Neutrophil (primary cell): ENCODE results near the gene OOEP.

Experiments used
- H3K27ac ChIP-seq: fragments of 200-600 bp; sonication (generic); 2 replicates; pipeline ENCODE4 v1.5.1; 2016; ENCODE audit warnings: mild to moderate bottlenecking, moderate library complexity
- H3K27me3 ChIP-seq: fragments of 200-600 bp; sonication (generic); 2 replicates; pipeline ENCODE4 v1.6.0; 2016; ENCODE audit warnings: mild to moderate bottlenecking
- H3K36me3 ChIP-seq: fragments of 200-600 bp; sonication (generic); 2 replicates; pipeline ENCODE4 v1.5.1; 2017
- H3K4me1 ChIP-seq, 2 experiments: fragments of 200-600 bp in 1 of 2; sonication (generic) in 1 of 2; 1 replicate in 1 of 2; 2 replicates in 1 of 2; pipeline versions ENCODE4 v1.5.1 to v1.6.1; 2013 to 2016; ENCODE audit warnings: low read depth in 1 of 2, low read length in 1 of 2, mild to moderate bottlenecking in 1 of 2, moderate library complexity in 1 of 2; ENCODE audit not compliant: control insufficient read depth in 1 of 2, insufficient read depth in 1 of 2
- H3K4me3 ChIP-seq, 2 experiments: fragments of 200-600 bp in 1 of 2; sonication (generic) in 1 of 2; 1 replicate in 1 of 2; 2 replicates in 1 of 2; pipeline ENCODE4 v1.5.1; 2013 to 2016; ENCODE audit warnings: low read depth in 1 of 2, low read length in 1 of 2, mild to moderate bottlenecking in 1 of 2, moderate library complexity in 1 of 2
- H3K9me3 ChIP-seq: fragments of 200-600 bp; sonication (generic); 2 replicates; pipeline ENCODE4 v1.5.1; 2016
- CTCF ChIP-seq: fragments of 200-600 bp; sonication (generic); IDR thresholded peaks from 2 replicates; pipeline ENCODE4 v1.5.1; 2016; ENCODE audit warnings: antibody characterized with exemption

Gene OOEP

GRCh38 chr6:73364121-73364520, 5.6 kb downstream of the OOEP start:
- no peak for TF ChIP-seq CTCF
- Histone ChIP-seq H3K9me3 (no peaks in the 10 kb centered on the region), H3K4me1 (no peaks in the 10 kb centered on the region), H3K27ac (no peak overlapping the region), H3K27me3 (no peaks in the 10 kb centered on the region), H3K36me3 (no peaks in the 10 kb centered on the region), H3K4me3 (no peak overlapping the region)

- no peaks in the 10 kb centered on the region for H3K27me3 ChIP-seq
Measured at GRCh38 chr6:73363537-73363875, 6.2 kb downstream of the OOEP start.

GRCh38 chr6:73362869-73363536, 6.7 kb downstream of the OOEP start:
- TF ChIP-seq CTCF: no peak
- H3K36me3 ChIP-seq: no peaks in the 10 kb centered on the region
- H3K9me3 ChIP-seq: no peaks in the 10 kb centered on the region
- H3K27me3 ChIP-seq: no peaks in the 10 kb centered on the region
- no peak overlapping the region for H3K4me3 ChIP-seq
- H3K27ac ChIP-seq: no peak overlapping the region
- H3K4me1 ChIP-seq: no peaks in the 10 kb centered on the region

More at GRCh38 chr6:73363537-73363875, 6.2 kb downstream of the OOEP start:
- no peaks in the 10 kb centered on the region for H3K4me1 ChIP-seq
- H3K27ac ChIP-seq: no peak overlapping the region
- H3K9me3 ChIP-seq: no peaks in the 10 kb centered on the region
- no peak for TF ChIP-seq CTCF
- H3K36me3 ChIP-seq: no peaks in the 10 kb centered on the region
- H3K4me3 ChIP-seq: no peak overlapping the region

GRCh38 chr6:73362358-73362757, 7.3 kb downstream of the OOEP start, which contains the start of gene KHDC3L:
KHDC3L (plus strand) TSS chr6:73362658; CDS start chr6:73362730, 72 bp downstream.
- Histone ChIP-seq H3K27ac (no peak within 1 kb of the TSS), H3K27me3 (no peaks in the 10 kb centered on the region), H3K9me3 (no peaks in the 10 kb centered on the region), H3K4me3 (no peak within 1 kb of the TSS), H3K36me3 (no peaks in the 10 kb centered on the region), H3K4me1 (no peaks in the 10 kb centered on the region)
- no peak for TF ChIP-seq CTCF

GRCh38 chr6:73353636-73354593, 15.8 kb downstream of the OOEP start, which contains the start of gene DPPA5:
DPPA5 (minus strand) TSS chr6:73354276; CDS start chr6:73354225, 51 bp downstream.
- Histone ChIP-seq H3K4me1 (no peaks in the 10 kb centered on the region), H3K27me3 (peaks cover 33% of the 10 kb centered on the region), H3K9me3 (no peaks in the 10 kb centered on the region), H3K36me3 (no peaks in the 10 kb centered on the region), H3K27ac (no peak within 1 kb of the TSS), H3K4me3 (no peak within 1 kb of the TSS)
- TF ChIP-seq CTCF: no peak
